Loucy (cell line): ENCODE measurements around the gene NRIP1.

Source experiments
- H2AFZ ChIP-seq: fragments of 200-600 bp; sonication (generic); 2 replicates; pipeline ENCODE4 v1.6.0; 2016; ENCODE audit warnings: antibody characterized with exemption, mild to moderate bottlenecking, low read length, moderate library complexity
- H3F3A ChIP-seq: fragments of 200-600 bp; 2 replicates; pipeline ENCODE4 v1.6.0; 2016; ENCODE audit warnings: antibody characterized with exemption, low read depth, mild to moderate bottlenecking
- H3K27me3 ChIP-seq: fragments of 200-600 bp; sonication (generic); 2 replicates; pipeline ENCODE4 v1.6.1; 2014; ENCODE audit warnings: low read length, mild to moderate bottlenecking; ENCODE audit not compliant: insufficient read depth, poor library complexity, severe bottlenecking
- H3K36me3 ChIP-seq: fragments of 200-600 bp; sonication (generic); 2 replicates; pipeline ENCODE4 v1.6.1; 2016; ENCODE audit warnings: low read length; ENCODE audit not compliant: insufficient read depth
- H3K4me1 ChIP-seq: fragments of 200-600 bp; sonication (generic); 2 replicates; pipeline ENCODE4 v1.5.1; 2014; ENCODE audit warnings: low read length, mild to moderate bottlenecking; ENCODE audit not compliant: insufficient read depth, poor library complexity, severe bottlenecking
- H3K4me2 ChIP-seq: fragments of 200-600 bp; sonication (generic); 2 replicates; pipeline ENCODE4 v1.6.0; 2014; ENCODE audit warnings: antibody characterized with exemption, low read length, low read depth, mild to moderate bottlenecking; ENCODE audit not compliant: poor library complexity, severe bottlenecking
- H3K4me3 ChIP-seq: fragments of 200-600 bp; sonication (generic); 2 replicates; pipeline ENCODE4 v1.5.1; 2014; ENCODE audit warnings: low read length, mild to moderate bottlenecking, mixed read lengths; ENCODE audit not compliant: poor library complexity, severe bottlenecking
- H3K79me2 ChIP-seq: fragments of 200-600 bp; sonication (generic); 2 replicates; pipeline ENCODE4 v1.6.1; 2014; ENCODE audit warnings: low read length; ENCODE audit not compliant: insufficient read depth
- H3K9ac ChIP-seq: fragments of 200-600 bp; sonication (generic); 2 replicates; pipeline ENCODE4 v1.6.0; 2014; ENCODE audit warnings: mild to moderate bottlenecking, low read depth, low read length, moderate library complexity; ENCODE audit not compliant: poor library complexity, severe bottlenecking
- H3K9me2 ChIP-seq: fragments of 200-600 bp; sonication (generic); replicated peaks from 2 replicates; pipeline ENCODE4 v1.6.1; 2016; ENCODE audit warnings: low read depth, low read length, mixed read lengths
- H3K9me3 ChIP-seq: fragments of 200-600 bp; sonication (generic); 2 replicates; pipeline ENCODE4 v1.6.1; 2014; ENCODE audit warnings: mild to moderate bottlenecking, antibody characterized with exemption, low read length, low read depth; ENCODE audit not compliant: insufficient read depth
- H4K20me1 ChIP-seq: fragments of 200-600 bp; sonication (generic); 2 replicates; pipeline ENCODE4 v1.6.0; 2014; ENCODE audit warnings: antibody characterized with exemption, low read length, mild to moderate bottlenecking; ENCODE audit not compliant: insufficient read depth, poor library complexity, severe bottlenecking
- EZH2phosphoT487 ChIP-seq: fragments of 200-600 bp; IDR thresholded peaks from 2 replicates; pipeline ENCODE4 v1.6.1; 2018; ENCODE audit warnings: antibody characterized with exemption, mild to moderate bottlenecking, moderate library complexity, borderline replicate concordance
- TF ChIP-seq, protein P1 (sequence below): fragments of 200-600 bp; sonication (generic); conservative IDR thresholded peaks from 2 replicates; pipeline ENCODE4 v1.5.1; 2014; ENCODE audit warnings: mild to moderate bottlenecking, antibody characterized with exemption, low read length

Gene NRIP1

GRCh38 chr21:15039607-15040299 lies 25.0 kb downstream of the NRIP1 start:
- Histone ChIP-seq H3F3A (no peaks in the 10 kb centered on the region), H3K9ac (no peak overlapping the region), H3K4me1 (no peaks in the 10 kb centered on the region), H3K9me2 (no peaks in the 10 kb centered on the region), H4K20me1 (peaks cover 42% of the 10 kb centered on the region), H3K36me3 (peaks cover 32% of the 10 kb centered on the region), H3K4me2 (no peak overlapping the region), H3K4me3 (no peak overlapping the region), H3K79me2 (peaks cover 88% of the 10 kb centered on the region), H2AFZ (no peak overlapping the region), H3K27me3 (no peaks in the 10 kb centered on the region), H3K9me3 (no peaks in the 10 kb centered on the region)
- no peak for TF ChIP-seq EZH2phosphoT487
- TF ChIP-seq, protein P1, sequence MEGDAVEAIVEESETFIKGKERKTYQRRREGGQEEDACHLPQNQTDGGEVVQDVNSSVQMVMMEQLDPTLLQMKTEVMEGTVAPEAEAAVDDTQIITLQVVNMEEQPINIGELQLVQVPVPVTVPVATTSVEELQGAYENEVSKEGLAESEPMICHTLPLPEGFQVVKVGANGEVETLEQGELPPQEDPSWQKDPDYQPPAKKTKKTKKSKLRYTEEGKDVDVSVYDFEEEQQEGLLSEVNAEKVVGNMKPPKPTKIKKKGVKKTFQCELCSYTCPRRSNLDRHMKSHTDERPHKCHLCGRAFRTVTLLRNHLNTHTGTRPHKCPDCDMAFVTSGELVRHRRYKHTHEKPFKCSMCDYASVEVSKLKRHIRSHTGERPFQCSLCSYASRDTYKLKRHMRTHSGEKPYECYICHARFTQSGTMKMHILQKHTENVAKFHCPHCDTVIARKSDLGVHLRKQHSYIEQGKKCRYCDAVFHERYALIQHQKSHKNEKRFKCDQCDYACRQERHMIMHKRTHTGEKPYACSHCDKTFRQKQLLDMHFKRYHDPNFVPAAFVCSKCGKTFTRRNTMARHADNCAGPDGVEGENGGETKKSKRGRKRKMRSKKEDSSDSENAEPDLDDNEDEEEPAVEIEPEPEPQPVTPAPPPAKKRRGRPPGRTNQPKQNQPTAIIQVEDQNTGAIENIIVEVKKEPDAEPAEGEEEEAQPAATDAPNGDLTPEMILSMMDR, result no peak

- H2AFZ ChIP-seq, result no peak overlapping the region
- H3K79me2 ChIP-seq, result peaks cover 86% of the 10 kb centered on the region
- H3K36me3 ChIP-seq, result peaks cover 30% of the 10 kb centered on the region
- H3K27me3 ChIP-seq, result no peaks in the 10 kb centered on the region
- no peak overlapping the region for H3K4me2 ChIP-seq
- no peaks in the 10 kb centered on the region for H3F3A ChIP-seq
- TF ChIP-seq EZH2phosphoT487, result no peak
- TF ChIP-seq, protein P1, result no peak
- no peak overlapping the region for H3K9ac ChIP-seq
- H3K9me3 ChIP-seq, result no peaks in the 10 kb centered on the region
- H3K9me2 ChIP-seq, result no peaks in the 10 kb centered on the region
- H3K4me1 ChIP-seq, result peaks cover 9% of the 10 kb centered on the region
- H3K4me3 ChIP-seq, result no peak overlapping the region
- H4K20me1 ChIP-seq, result peaks cover 46% of the 10 kb centered on the region
Observed at GRCh38 chr21:15037900-15038293, 26.9 kb downstream of the NRIP1 start.

- Histone ChIP-seq H2AFZ (no peak overlapping the region), H3K4me3 (no peak overlapping the region), H3K79me2 (peaks cover 86% of the 10 kb centered on the region)
Observed at GRCh38 chr21:15037095-15037899, 27.5 kb downstream of the NRIP1 start.

More at GRCh38 chr21:15037095-15037899, 27.5 kb downstream of the NRIP1 start:
- TF ChIP-seq, protein P1, result no peak
- TF ChIP-seq EZH2phosphoT487, result no peak
- peaks cover 46% of the 10 kb centered on the region for H4K20me1 ChIP-seq
- no peaks in the 10 kb centered on the region for H3K27me3 ChIP-seq
- peaks cover 9% of the 10 kb centered on the region for H3K4me1 ChIP-seq
- H3F3A ChIP-seq, result no peaks in the 10 kb centered on the region
- no peaks in the 10 kb centered on the region for H3K9me3 ChIP-seq
- no peak overlapping the region for H3K4me2 ChIP-seq
- H3K9ac ChIP-seq, result no peak overlapping the region
- no peaks in the 10 kb centered on the region for H3K9me2 ChIP-seq
- peaks cover 24% of the 10 kb centered on the region for H3K36me3 ChIP-seq
